ENCODE measurements around the gene GDPD3. TPM values are rescaled to one million over a fixed set of nuclear protein-coding genes. Genes with fewer than 3 reads are reported as not detected.

GDPD3 gene
- total and polyA plus RNA-seq, 4 donors: 0.42 to 0.71 (median 0.55) TPM

GRCh38 chr16:30137897-30138296, 24.6 kb upstream of the GDPD3 start:
- H3K4me1 ChIP-seq (ENCODE audit: control insufficient read depth in 4 of 4, insufficient read depth in 4 of 4, low read length in 3 of 4): no peaks in the 10 kb centered on the region
- H3K27me3 ChIP-seq (ENCODE audit: control insufficient read depth in 4 of 4, insufficient read depth in 4 of 4, low read length in 3 of 4): no peaks in the 10 kb centered on the region
- DNase-seq (ENCODE audit: low spot score): no peak
- WGBS: 86% methylated on average over 8 of the region's 8 CpGs
- no peaks in the 10 kb centered on the region for H3K9me3 ChIP-seq (ENCODE audit: control insufficient read depth in 4 of 4, low read length in 3 of 4)
- no peaks in the 10 kb centered on the region for H3K36me3 ChIP-seq (ENCODE audit: control insufficient read depth in 4 of 4, insufficient read depth in 3 of 4, low read depth in 1 of 4, low read length in 3 of 4)
- no peak overlapping the region for H3K27ac ChIP-seq (ENCODE audit: low read depth in 1 of 2, low read length in 2 of 2)
- no peak for TF ChIP-seq ATF3 (IDR thresholded peaks at IDR 0.05)
- TF ChIP-seq SP1 (IDR thresholded peaks at IDR 0.05): no peak
- TF ChIP-seq HNF4G (IDR thresholded peaks at IDR 0.05): no peak
- no peak for TF ChIP-seq EGR1 (IDR thresholded peaks at IDR 0.05; ENCODE audit: low read depth in 2 of 2)
- TF ChIP-seq REST (IDR thresholded peaks at IDR 0.05): no peak
- no peak for TF ChIP-seq CTCF (IDR thresholded peaks at IDR 0.05; ENCODE audit: low read depth, low read length, missing input control)
- TF ChIP-seq YY1 (IDR thresholded peaks at IDR 0.05): no peak
- TF ChIP-seq FOXA2 (IDR thresholded peaks at IDR 0.05): no peak
- TF ChIP-seq TAF1 (conservative IDR thresholded peaks at IDR 0.05): no peak
- no peak for TF ChIP-seq MAX (IDR thresholded peaks at IDR 0.05)
- TF ChIP-seq JUND (IDR thresholded peaks at IDR 0.05): no peak
- TF ChIP-seq FOXA1 (IDR thresholded peaks at IDR 0.05): no peak
- no peak for TF ChIP-seq ZBTB33 (IDR thresholded peaks at IDR 0.05)
- TF ChIP-seq GABPA (IDR thresholded peaks at IDR 0.05 in 1 of 2, conservative IDR thresholded peaks at IDR 0.05 in 1 of 2): no peak
- TF ChIP-seq NR2F2 (IDR thresholded peaks at IDR 0.05): no peak
- no peak for TF ChIP-seq RAD21 (IDR thresholded peaks at IDR 0.05)
- no peak for TF ChIP-seq RXRA (IDR thresholded peaks at IDR 0.05)
- TF ChIP-seq HNF4A (conservative IDR thresholded peaks at IDR 0.05): no peak
- no peak overlapping the region for H3K9ac ChIP-seq (ENCODE audit: low read depth in 1 of 2, low read length in 2 of 2)
- no peak overlapping the region for H3K4me3 ChIP-seq (ENCODE audit: low read depth in 1 of 3, low read length in 3 of 3)
